BJ (cell line): ENCODE results near the gene NHERF1. TPM values are rescaled to one million over a fixed set of nuclear protein-coding genes. Genes with fewer than 3 reads are reported as not detected.

ENCODE experiments used
- CTCF ChIA-PET: fragments of 350-600 bp; formaldehyde crosslinking; extraction: SDS; loops from one replicate; lab custom pipeline; 2021; ENCODE audit warnings: antibody characterized with exemption, inconsistent platforms; lab: Yijun Ruan, JAX
- POLR2A ChIA-PET: fragments of 300-600 bp; sonication (Branson Sonifier 250); formaldehyde crosslinking; extraction: SDS; loops from one replicate; lab custom pipeline; 2021; ENCODE audit warnings: antibody characterized with exemption; lab: Charles Lee
- DNase-seq: peaks from one replicate; pipeline ENCODE4 v3.0.0-alpha.2; 2011; ENCODE audit warnings: low read depth
- H3K27me3 ChIP-seq: 2 replicates; pipeline ENCODE4 v1.6.0; 2011; ENCODE audit warnings: low read length; ENCODE audit not compliant: control insufficient read depth, insufficient read depth
- H3K36me3 ChIP-seq: 2 replicates; pipeline ENCODE4 v1.5.1; 2011; ENCODE audit warnings: low read length; ENCODE audit not compliant: control insufficient read depth, insufficient read depth
- H3K4me3 ChIP-seq: 2 replicates; pipeline ENCODE4 v1.5.1; 2011; ENCODE audit warnings: low read depth, mild to moderate bottlenecking, control low read depth, low read length
- CTCF ChIP-seq: IDR thresholded peaks from 2 replicates; pipeline ENCODE4 v1.5.1; 2011; ENCODE audit warnings: low read depth, mild to moderate bottlenecking, control low read depth, inconsistent platforms, low read length, moderate library complexity; ENCODE audit not compliant: insufficient read depth
- polyA plus RNA-seq: library from polyadenylated mRNA; depleted of rRNA; stranded (reverse); fragments of >200 nt; gene quantifications from 2 replicates; pipeline ENCODE4 v1.2.3, GENCODE V29; 2011

Gene NHERF1
- polyA plus RNA-seq, 1 experiment = 16.3 TPM

- TF ChIP-seq CTCF = no peak
- Histone ChIP-seq H3K36me3 (peaks cover 8% of the 10 kb centered on the region), H3K27me3 (no peaks in the 10 kb centered on the region), H3K4me3 (no peak overlapping the region)
- no peak for DNase-seq
- ChIA-PET POLR2A (no interaction called here), CTCF (interaction anchor here (1.4 to 2.1 kb wide), 3 partner anchors 8 to 171 kb away, joined by 3 to 13 read pairs (median 4); no protein-coding TSS in a partner anchor)
Measured at GRCh38 chr17:74782571-74782970, 34.1 kb downstream of the NHERF1 start.

GRCh38 chr17:74784125-74784810 is 35.8 kb downstream of the NHERF1 start:
- no peak overlapping the region for H3K4me3 ChIP-seq
- ChIA-PET CTCF (interaction anchor here (0.9 to 1.6 kb wide), 2 partner anchors 76 to 177 kb away, joined by 3 to 4 read pairs; partner anchors contain the start of gene GRIN2C), POLR2A (no interaction called here)
- H3K36me3 ChIP-seq = peaks cover 8% of the 10 kb centered on the region
- no peak for DNase-seq
- TF ChIP-seq CTCF = no peak
- no peaks in the 10 kb centered on the region for H3K27me3 ChIP-seq

- no peak for DNase-seq
- TF ChIP-seq CTCF = no peak
- ChIA-PET POLR2A (no interaction called here), CTCF (interaction anchor here (0.9 to 1.6 kb wide), 2 partner anchors 75 to 176 kb away, joined by 3 to 4 read pairs; partner anchors contain the start of gene GRIN2C)
- H3K4me3 ChIP-seq = no peak overlapping the region
- no peaks in the 10 kb centered on the region for H3K27me3 ChIP-seq
- peaks cover 5% of the 10 kb centered on the region for H3K36me3 ChIP-seq
Measured at GRCh38 chr17:74785096-74785980, 36.9 kb downstream of the NHERF1 start.

DNA sequence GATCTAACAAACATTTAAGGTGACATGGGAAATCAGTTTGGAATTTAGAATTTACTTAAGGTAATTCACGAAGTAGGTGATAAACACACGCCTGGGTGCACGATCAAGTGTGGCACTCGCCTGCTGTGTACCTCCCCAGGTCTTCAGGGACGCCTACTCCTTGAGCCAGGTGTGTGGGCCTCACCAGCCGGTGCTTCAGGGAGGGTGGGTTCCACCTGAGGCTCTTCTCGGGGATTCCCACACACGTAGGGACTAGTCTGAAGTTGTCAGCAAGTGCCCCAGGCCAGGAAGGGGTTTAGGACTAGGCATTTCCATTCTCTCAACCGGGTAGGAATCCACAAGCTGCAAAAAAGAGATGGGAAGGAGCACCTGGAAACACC is 37.5 kb downstream of the NHERF1 start:
- ChIA-PET CTCF (interaction anchor here (0.9 to 1.5 kb wide), 2 partner anchors 15 to 80 kb away, joined by 4 to 5 read pairs; no protein-coding TSS in a partner anchor), POLR2A (no interaction called here)
- H3K27me3 ChIP-seq = no peaks in the 10 kb centered on the region
- DNase-seq = no peak
- no peak for TF ChIP-seq CTCF
- peaks cover 5% of the 10 kb centered on the region for H3K36me3 ChIP-seq
- H3K4me3 ChIP-seq = no peak overlapping the region
